B cell (primary cell): Measurements from ENCODE around the gene MAPKAPK5. TPM values are rescaled to one million over a fixed set of nuclear protein-coding genes. Genes with fewer than 3 reads are reported as not detected.
"Not testable (repeated sequence)": the region's sequence is repeated elsewhere in the genome, so short reads cannot be mapped to it uniquely, and the experiment has no call there.

Experiments used
- ATAC-seq: fragments of 200-7000 bp; cut with Tn5 transposase; one replicate; pipeline ENCODE4 v1.10.0; 2021; ENCODE audit warnings: low read depth, mild to moderate bottlenecking, moderate number of reproducible peaks, moderate library complexity
- CTCF ChIA-PET: fragments of 350-600 bp; sonication (Branson Sonifier 250); formaldehyde crosslinking; loops from one replicate; lab custom pipeline; 2021; ENCODE audit warnings: antibody characterized with exemption, inconsistent platforms; lab: Charles Lee
- POLR2A ChIA-PET: fragments of 350-600 bp; sonication (Branson Sonifier 250); formaldehyde crosslinking; loops from one replicate; lab custom pipeline; 2021; ENCODE audit warnings: antibody characterized with exemption; lab: Charles Lee
- DNase-seq: peaks from one replicate; pipeline ENCODE4 v3.0.0; 2013
- H2AFZ ChIP-seq: 2 replicates; pipeline ENCODE4 v1.6.1; 2012; ENCODE audit warnings: mild to moderate bottlenecking, low read depth, low read length; ENCODE audit not compliant: insufficient read depth, poor library complexity, severe bottlenecking
- H3K27ac ChIP-seq, 2 donors: 1 replicate in 1 of 2; 2 replicates in 1 of 2; pipeline ENCODE4 v1.5.1; 2012 to 2013; ENCODE audit warnings: low read length in 2 of 2, mild to moderate bottlenecking in 2 of 2, moderate library complexity in 1 of 2
- H3K27me3 ChIP-seq, 4 experiments: fragments of 200-600 bp in 1 of 4; sonication (generic) in 1 of 4; replicated peaks in 1 of 4; 1 replicate in 2 of 4; 2 replicates in 2 of 4; pipeline versions ENCODE4 v1.6.1 to v1.7.0; 2013 to 2016; ENCODE audit warnings: low read length in 3 of 4, mild to moderate bottlenecking in 2 of 4, mixed read lengths in 1 of 4, moderate library complexity in 1 of 4; ENCODE audit not compliant: insufficient read depth in 4 of 4, control insufficient read depth in 3 of 4; ENCODE audit errors: control extremely low read depth in 1 of 4
- H3K36me3 ChIP-seq, 2 experiments: replicated peaks in 1 of 2; 1 replicate in 1 of 2; 2 replicates in 1 of 2; pipeline versions ENCODE4 v1.6.1 to v1.7.1; 2013; ENCODE audit warnings: low read length in 1 of 2; ENCODE audit not compliant: insufficient read depth in 2 of 2, control insufficient read depth in 1 of 2; ENCODE audit errors: control extremely low read depth in 1 of 2, extremely low read depth in 1 of 2
- H3K4me1 ChIP-seq, 2 donors: fragments of 200-600 bp in 1 of 2; sonication (generic) in 1 of 2; 1 replicate in 1 of 2; 2 replicates in 1 of 2; pipeline versions ENCODE4 v1.5.1 to v1.6.1; 2013 to 2017; ENCODE audit warnings: low read length in 2 of 2; ENCODE audit not compliant: control insufficient read depth in 2 of 2, insufficient read depth in 2 of 2
- H3K4me2 ChIP-seq: replicated peaks from 2 replicates; pipeline ENCODE3; 2012; ENCODE audit warnings: mild to moderate bottlenecking, low read depth, low read length; ENCODE audit not compliant: poor library complexity, severe bottlenecking
- H3K4me3 ChIP-seq, 5 experiments: fragments of 200-600 bp in 1 of 5; sonication (generic) in 1 of 5; 1 replicate in 3 of 5; 2 replicates in 2 of 5; pipeline versions ENCODE4 v1.5.1 to v1.7.0; 2011 to 2016; ENCODE audit warnings: low read length in 4 of 5, mild to moderate bottlenecking in 4 of 5, low read depth in 2 of 5, control low read depth in 1 of 5, moderate library complexity in 1 of 5; ENCODE audit not compliant: insufficient read depth in 1 of 5; ENCODE audit errors: control extremely low read depth in 1 of 5, extremely low read depth in 1 of 5
- H3K79me2 ChIP-seq: fragments of 200-600 bp; sonication (generic); one replicate; pipeline ENCODE4 v1.6.0; 2016; ENCODE audit warnings: low read length; ENCODE audit not compliant: control insufficient read depth, insufficient read depth
- H3K9ac ChIP-seq: fragments of 200-600 bp; sonication (generic); 2 replicates; pipeline ENCODE4 v1.6.1; 2017; ENCODE audit warnings: mild to moderate bottlenecking, low read length, moderate library complexity
- H3K9me3 ChIP-seq, 3 donors: one replicate each; pipeline versions ENCODE4 v1.6.1 to v1.7.1; 2013; ENCODE audit warnings: low read length in 2 of 3; ENCODE audit not compliant: control insufficient read depth in 2 of 3, insufficient read depth in 1 of 3; ENCODE audit errors: control extremely low read depth in 1 of 3
- H4K20me1 ChIP-seq: 2 replicates; pipeline ENCODE4 v1.6.0; 2012; ENCODE audit warnings: mild to moderate bottlenecking, low read length; ENCODE audit not compliant: insufficient read depth, control insufficient read depth, poor library complexity, severe bottlenecking
- H3K27ac Mint-ChIP-seq: one replicate; pipeline ENCODE4 v1.8.0; 2021; ENCODE audit warnings: mixed read lengths
- H3K27me3 Mint-ChIP-seq: one replicate; pipeline ENCODE4 v1.8.0; 2021; ENCODE audit warnings: mixed read lengths
- H3K4me1 Mint-ChIP-seq: one replicate; pipeline ENCODE4 v1.8.0; 2021; ENCODE audit warnings: mixed read lengths
- H3K4me3 Mint-ChIP-seq: one replicate; pipeline ENCODE4 v1.8.0; 2021; ENCODE audit warnings: mixed read lengths
- H3K9me3 Mint-ChIP-seq: one replicate; pipeline ENCODE4 v1.8.0; 2022; ENCODE audit warnings: mixed read lengths; ENCODE audit not compliant: insufficient read depth
- CTCF ChIP-seq: fragments of 200-600 bp; IDR thresholded peaks from one replicate; pipeline ENCODE4 v1.8.0; 2022; ENCODE audit warnings: antibody characterized with exemption, mild to moderate bottlenecking
- EZH2 ChIP-seq: IDR thresholded peaks from 2 replicates; pipeline ENCODE4 v1.6.1; 2012; ENCODE audit warnings: borderline replicate concordance, low read depth, mild to moderate bottlenecking, moderate library complexity, low read length; ENCODE audit not compliant: insufficient read depth, poor library complexity, severe bottlenecking
- WGBS: methylation state at CpG from one replicate; pipeline ENCODE4 v1.1.5; 2013; ENCODE audit warnings: missing lambda C conversion rate; ENCODE audit not compliant: insufficient coverage; 5-methylcytosine and 5-hydroxymethylcytosine counted together
- intact Hi-C: fragments of 100-400 bp; cut with micrococcal nuclease; formaldehyde crosslinking; loops from one replicate; pipeline ENCODE4 v1.10.0; 2022
- polyA plus RNA-seq: library from polyadenylated mRNA; depleted of rRNA; stranded (reverse); fragments of >200 nt; gene quantifications from 2 replicates; pipeline ENCODE4 v1.2.3, GENCODE V29; 2012
- total RNA-seq, 2 donors: library from RNA; stranded (reverse); fragments of 120-200 nt in 1 of 2; gene quantifications; 1 replicate in 1 of 2; 2 replicates in 1 of 2; pipeline versions ENCODE4 v1.2.3 to v1.2.4, GENCODE V29; 2013 to 2022

The MAPKAPK5 gene
- total and polyA plus RNA-seq, 2 donors (not counting 1 experiment from before 2014, with no cell fraction given), result 60.2 to 64.4 TPM

GRCh38 chr12:111818340-111818739 is 23.7 kb upstream of the MAPKAPK5 start:
- Histone ChIP-seq H3K79me2 (no peaks in the 10 kb centered on the region), H4K20me1 (no peaks in the 10 kb centered on the region), H3K27me3 (peaks cover 0 to 5% (median 0%) of the 10 kb centered on the region in 4 experiments), H3K4me2 (no peak overlapping the region), H3K9me3 (no peaks in the 10 kb centered on the region), H3K36me3 (no peaks in the 10 kb centered on the region), H2AFZ (no peak overlapping the region), H3K4me1 (peaks cover 0 to under 1% of the 10 kb centered on the region in 2 donors), H3K4me3 (no peak overlapping the region), H3K9ac (no peak overlapping the region), H3K27ac (no peak overlapping the region)
- no peak overlapping the region for H3K4me3 Mint-ChIP-seq
- H3K27me3 Mint-ChIP-seq, result peaks cover 35% of the 10 kb centered on the region
- no peak overlapping the region for H3K27ac Mint-ChIP-seq
- intact Hi-C loops, result no loop called here
- ATAC-seq, result no peak
- TF ChIP-seq EZH2, result no peak
- TF ChIP-seq CTCF, result no peak
- no peaks in the 10 kb centered on the region for H3K9me3 Mint-ChIP-seq
- ChIA-PET POLR2A (no interaction called here), CTCF (no interaction called here)
- 91% methylated on average over 6 of the region's 8 CpGs for WGBS
- no peak for DNase-seq
- H3K4me1 Mint-ChIP-seq, result peaks cover under 1% of the 10 kb centered on the region

- DNase-seq (no peak), ATAC-seq (no peak)
- Histone ChIP-seq H3K9me3 (no peaks in the 10 kb centered on the region), H3K4me2 (no peak overlapping the region), H2AFZ (no peak overlapping the region), H3K27me3 (peaks cover 0 to 5% (median 0%) of the 10 kb centered on the region in 4 experiments), H3K4me3 (no peak overlapping the region), H3K9ac (no peak overlapping the region), H3K36me3 (no peaks in the 10 kb centered on the region), H3K27ac (no peak overlapping the region), H3K79me2 (no peaks in the 10 kb centered on the region), H4K20me1 (no peaks in the 10 kb centered on the region), H3K4me1 (no peaks in the 10 kb centered on the region)
- no peak overlapping the region for H3K27ac Mint-ChIP-seq
- TF ChIP-seq EZH2, result no peak
- no peak overlapping the region for H3K4me3 Mint-ChIP-seq
- POLR2A ChIA-PET, result no interaction called here
- H3K9me3 Mint-ChIP-seq, result no peaks in the 10 kb centered on the region
- peaks cover 40% of the 10 kb centered on the region for H3K27me3 Mint-ChIP-seq
- intact Hi-C loops, result no loop called here
- CTCF ChIA-PET, result interaction anchor here (0.9 kb wide), 1 partner anchor 66 kb away, joined by 3 read pairs; no protein-coding TSS in a partner anchor
- 73% methylated on average over 2 of the region's 6 CpGs for WGBS
- no peaks in the 10 kb centered on the region for H3K4me1 Mint-ChIP-seq
Observed at GRCh38 chr12:111819191-111820158, 22.6 kb upstream of the MAPKAPK5 start.

GRCh38 chr12:111820828-111821227 is 21.2 kb upstream of the MAPKAPK5 start:
- H3K9ac ChIP-seq, DNase-seq, H3K27ac Mint-ChIP-seq, H3K9me3 ChIP-seq, H3K4me3 ChIP-seq, H4K20me1 ChIP-seq, H3K27me3 ChIP-seq, intact Hi-C loops, H3K36me3 ChIP-seq, H3K4me1 ChIP-seq, POLR2A ChIA-PET, H3K27ac ChIP-seq, H3K9me3 Mint-ChIP-seq, ATAC-seq, H2AFZ ChIP-seq, H3K4me3 Mint-ChIP-seq, CTCF ChIA-PET, H3K4me1 Mint-ChIP-seq, H3K79me2 ChIP-seq, H3K4me2 ChIP-seq: not testable (repeated sequence)
- WGBS, result 98% methylated on average over 7 of the region's 8 CpGs
- H3K27me3 Mint-ChIP-seq, result peaks cover 40% of the 10 kb centered on the region
